Activated CD8-positive, alpha-beta T cell treated with anti-CD3 and anti-CD28 coated beads for 36 hours (primary cell): ENCODE results near the gene DPYD. TPM values are rescaled to one million over a fixed set of nuclear protein-coding genes. Genes with fewer than 3 reads are reported as not detected.

Experiments used
- ATAC-seq: fragments of 200-7000 bp; cut with Tn5 transposase; one replicate; pipeline ENCODE4 v1.10.0; 2021; ENCODE audit warnings: mild to moderate bottlenecking, moderate library complexity
- CTCF ChIA-PET: fragments of 350-600 bp; sonication (Branson Sonifier 250); formaldehyde crosslinking; loops from one replicate; lab custom pipeline; 2021; ENCODE audit warnings: antibody characterized with exemption; lab: Charles Lee
- POLR2A ChIA-PET: fragments of 350-600 bp; sonication (Branson Sonifier 250); formaldehyde crosslinking; loops from one replicate; lab custom pipeline; 2021; ENCODE audit warnings: antibody characterized with exemption; lab: Charles Lee
- DNase-seq: peaks from one replicate; pipeline ENCODE4 v3.0.0-alpha.2; 2020
- H3K27ac Mint-ChIP-seq: one replicate; pipeline ENCODE4 v1.8.0; 2021; ENCODE audit warnings: mild to moderate bottlenecking, mixed read lengths
- H3K27me3 Mint-ChIP-seq: one replicate; pipeline ENCODE4 v1.8.0; 2021; ENCODE audit warnings: mixed read lengths
- H3K36me3 Mint-ChIP-seq: one replicate; pipeline ENCODE4 v1.8.0; 2021; ENCODE audit warnings: low read depth, mixed read lengths
- H3K4me1 Mint-ChIP-seq: one replicate; pipeline ENCODE4 v1.8.0; 2021; ENCODE audit warnings: low read depth, mixed read lengths
- H3K4me3 Mint-ChIP-seq: one replicate; pipeline ENCODE4 v1.8.0; 2021; ENCODE audit warnings: mild to moderate bottlenecking, moderate library complexity, mixed read lengths
- H3K9me3 Mint-ChIP-seq: one replicate; pipeline ENCODE4 v1.8.0; 2021; ENCODE audit warnings: mixed read lengths
- intact Hi-C: fragments of 100-400 bp; cut with micrococcal nuclease; formaldehyde crosslinking; loops from one replicate; pipeline ENCODE4 v1.10.0; 2022
- total RNA-seq, 2 experiments: library from RNA; stranded (reverse); gene quantifications; one replicate each; pipeline ENCODE4 v1.2.3, GENCODE V29; 2021
- TF ChIP-seq, protein P1 (sequence below): fragments of 200-600 bp; IDR thresholded peaks from one replicate; pipeline ENCODE4 v1.8.0; 2022; ENCODE audit warnings: antibody characterized with exemption, mild to moderate bottlenecking

Gene DPYD
- total RNA-seq, 2 experiments from 2014 or later: 10.7 to 10.8 TPM

DNA sequence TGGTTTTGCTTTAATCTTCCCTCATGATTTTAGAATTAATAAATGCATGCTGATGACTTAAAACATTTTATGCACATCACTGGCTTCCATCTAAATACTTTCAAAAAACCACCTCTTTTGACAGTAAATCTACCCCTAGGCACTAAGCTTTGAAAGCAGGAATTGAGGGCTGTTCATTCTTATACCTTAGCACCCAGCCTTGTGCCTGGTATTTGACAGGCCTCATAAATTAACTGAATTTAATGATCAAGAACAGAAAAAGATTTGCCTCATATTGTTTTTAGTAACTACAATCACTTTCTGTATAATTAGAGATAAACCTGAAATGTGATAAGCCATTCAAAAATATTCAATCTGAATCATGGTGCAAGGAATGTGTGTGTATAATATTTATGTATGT lies 108.8 kb downstream of the DPYD start:
- H3K4me3 Mint-ChIP-seq: no peak overlapping the region
- H3K9me3 Mint-ChIP-seq: no peaks in the 10 kb centered on the region
- ChIA-PET POLR2A (no interaction called here), CTCF (interaction anchor here (1.2 to 1.8 kb wide), 2 partner anchors 8 to 16 kb away, joined by 3 to 4 read pairs; no protein-coding TSS in a partner anchor)
- no peak for DNase-seq
- no peak overlapping the region for H3K27ac Mint-ChIP-seq
- TF ChIP-seq, protein P1, sequence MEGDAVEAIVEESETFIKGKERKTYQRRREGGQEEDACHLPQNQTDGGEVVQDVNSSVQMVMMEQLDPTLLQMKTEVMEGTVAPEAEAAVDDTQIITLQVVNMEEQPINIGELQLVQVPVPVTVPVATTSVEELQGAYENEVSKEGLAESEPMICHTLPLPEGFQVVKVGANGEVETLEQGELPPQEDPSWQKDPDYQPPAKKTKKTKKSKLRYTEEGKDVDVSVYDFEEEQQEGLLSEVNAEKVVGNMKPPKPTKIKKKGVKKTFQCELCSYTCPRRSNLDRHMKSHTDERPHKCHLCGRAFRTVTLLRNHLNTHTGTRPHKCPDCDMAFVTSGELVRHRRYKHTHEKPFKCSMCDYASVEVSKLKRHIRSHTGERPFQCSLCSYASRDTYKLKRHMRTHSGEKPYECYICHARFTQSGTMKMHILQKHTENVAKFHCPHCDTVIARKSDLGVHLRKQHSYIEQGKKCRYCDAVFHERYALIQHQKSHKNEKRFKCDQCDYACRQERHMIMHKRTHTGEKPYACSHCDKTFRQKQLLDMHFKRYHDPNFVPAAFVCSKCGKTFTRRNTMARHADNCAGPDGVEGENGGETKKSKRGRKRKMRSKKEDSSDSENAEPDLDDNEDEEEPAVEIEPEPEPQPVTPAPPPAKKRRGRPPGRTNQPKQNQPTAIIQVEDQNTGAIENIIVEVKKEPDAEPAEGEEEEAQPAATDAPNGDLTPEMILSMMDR: no peak
- ATAC-seq: no peak
- H3K36me3 Mint-ChIP-seq: peaks cover 11% of the 10 kb centered on the region
- no peaks in the 10 kb centered on the region for H3K27me3 Mint-ChIP-seq
- intact Hi-C loops: no loop called here
- H3K4me1 Mint-ChIP-seq: peaks cover 5% of the 10 kb centered on the region

DNA sequence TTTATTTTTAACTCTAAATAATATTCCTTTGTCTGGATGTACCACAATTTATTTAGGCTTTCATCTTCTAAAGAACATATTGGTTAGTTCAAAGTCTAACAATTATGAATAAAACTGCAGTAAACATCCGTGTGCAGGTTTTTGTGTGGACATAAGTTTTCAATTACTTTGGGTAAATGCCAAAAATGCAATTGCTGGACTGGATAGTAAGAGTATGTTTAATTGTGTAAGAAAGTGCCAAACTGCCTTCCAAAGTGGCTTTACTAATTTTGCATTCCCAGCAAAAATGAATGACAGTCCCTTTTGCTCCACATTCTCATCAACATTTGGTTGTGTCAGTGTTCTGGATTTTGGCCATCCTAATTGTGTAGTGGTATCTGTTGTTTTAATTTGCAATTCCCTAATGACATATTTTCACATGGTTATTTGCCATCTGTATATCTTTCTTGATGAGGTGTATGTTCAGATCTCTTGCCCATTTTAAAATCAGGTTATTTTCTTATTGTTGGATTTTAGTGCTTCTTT lies 113.8 kb downstream of the DPYD start:
- ATAC-seq (no peak), DNase-seq (no peak)
- TF ChIP-seq, protein P1: no peak
- no peaks in the 10 kb centered on the region for H3K27me3 Mint-ChIP-seq
- H3K27ac Mint-ChIP-seq: no peak overlapping the region
- no peak overlapping the region for H3K4me3 Mint-ChIP-seq
- peaks cover 3% of the 10 kb centered on the region for H3K4me1 Mint-ChIP-seq
- intact Hi-C loops: no loop called here
- peaks cover 9% of the 10 kb centered on the region for H3K36me3 Mint-ChIP-seq
- H3K9me3 Mint-ChIP-seq: no peaks in the 10 kb centered on the region
- CTCF ChIA-PET: interaction anchor here (0.7 to 1.3 kb wide), 2 partner anchors 13 to 704 kb away, joined by 3 to 4 read pairs; no protein-coding TSS in a partner anchor
- POLR2A ChIA-PET: no interaction called here

- Mint-ChIP-seq H3K4me1 (peaks cover 3% of the 10 kb centered on the region), H3K36me3 (peaks cover 9% of the 10 kb centered on the region), H3K27me3 (no peaks in the 10 kb centered on the region), H3K9me3 (no peaks in the 10 kb centered on the region), H3K4me3 (no peak overlapping the region), H3K27ac (no peak overlapping the region)
- ATAC-seq (no peak), DNase-seq (no peak)
- intact Hi-C loops: no loop called here
- ChIA-PET CTCF (interaction anchor here (0.7 to 1.3 kb wide), 2 partner anchors 14 to 704 kb away, joined by 3 to 4 read pairs; no protein-coding TSS in a partner anchor), POLR2A (no interaction called here)
- TF ChIP-seq, protein P1: no peak
These were observed 114.5 kb downstream of the DPYD start for GRCh38 chr1:97806326-97806725.

GRCh38 chr1:97805093-97805492 lies 115.7 kb downstream of the DPYD start:
- Mint-ChIP-seq H3K9me3 (no peaks in the 10 kb centered on the region), H3K4me1 (peaks cover 8% of the 10 kb centered on the region), H3K27me3 (no peaks in the 10 kb centered on the region), H3K4me3 (no peak overlapping the region), H3K36me3 (peaks cover 10% of the 10 kb centered on the region), H3K27ac (no peak overlapping the region)
- intact Hi-C loops: no loop called here
- ChIA-PET POLR2A (no interaction called here), CTCF (interaction anchor here (1.0 kb wide), 1 partner anchor 54 kb away, joined by 3 read pairs; no protein-coding TSS in a partner anchor)
- ATAC-seq (no peak), DNase-seq (no peak)
- TF ChIP-seq, protein P1: no peak

DNA sequence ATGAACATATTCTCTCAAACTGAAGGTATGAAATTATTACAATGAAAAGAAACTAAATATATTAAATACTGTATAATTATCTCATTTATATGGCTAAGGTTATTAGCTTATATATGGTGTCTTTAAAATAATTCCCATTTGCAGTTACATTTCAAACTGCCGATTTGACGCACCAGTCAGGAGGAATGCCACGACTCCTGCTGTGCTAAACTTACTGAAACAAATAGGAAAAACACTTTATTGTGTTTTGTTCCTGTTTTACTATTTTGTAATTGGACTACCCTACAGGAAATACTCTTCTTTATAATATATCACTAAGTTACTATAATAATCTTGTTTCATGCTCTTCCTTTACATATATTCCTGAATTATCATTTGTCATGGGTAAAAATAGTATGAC lies 117.8 kb downstream of the DPYD start:
- Mint-ChIP-seq H3K4me1 (peaks cover 8% of the 10 kb centered on the region), H3K36me3 (peaks cover 3% of the 10 kb centered on the region), H3K27me3 (no peaks in the 10 kb centered on the region), H3K4me3 (no peak overlapping the region), H3K9me3 (no peaks in the 10 kb centered on the region), H3K27ac (no peak overlapping the region)
- intact Hi-C loops: no loop called here
- DNase-seq: no peak
- TF ChIP-seq, protein P1: no peak
- ChIA-PET POLR2A (no interaction called here), CTCF (no interaction called here)
- no peak for ATAC-seq
